Fibroblast of pulmonary artery (primary cell): ENCODE measurements around the gene FDX2.
"Not testable (repeated sequence)": the region's sequence is repeated elsewhere in the genome, so short reads cannot be mapped to it uniquely, and the experiment has no call there.

Experiments used
- DNase-seq: peaks from one replicate; pipeline ENCODE4 v3.0.0-alpha.2; 2010; ENCODE audit warnings: low read depth
- H3K4me3 ChIP-seq: replicated peaks from 2 replicates; pipeline ENCODE4 v1.5.1; 2011; ENCODE audit warnings: low read depth, mild to moderate bottlenecking, control low read depth, low read length, moderate library complexity
- CTCF ChIP-seq: IDR thresholded peaks from 2 replicates; pipeline ENCODE4 v1.5.1; 2011; ENCODE audit warnings: mild to moderate bottlenecking, control low read depth, low read length, inconsistent platforms; ENCODE audit errors: missing control alignments

The FDX2 gene

GRCh38 chr19:10339380-10339960, 23.7 kb upstream of the FDX2 start, which contains the start of gene ICAM3:
Gene ICAM3 (minus strand): TSS chr19:10339624. CDS start chr19:10339614, 10 bp downstream.
- DNase-seq, result no peak
- TF ChIP-seq CTCF, result no peak
- H3K4me3 ChIP-seq, result no peak within 1 kb of the TSS

GRCh38 chr19:10338940-10339339, 23.1 kb upstream of the FDX2 start:
- DNase-seq, result no peak
- TF ChIP-seq CTCF, result no peak
- no peak overlapping the region for H3K4me3 ChIP-seq

- DNase-seq, H3K4me3 ChIP-seq: not testable (repeated sequence)
These were observed 20.9 kb upstream of the FDX2 start for GRCh38 chr19:10336725-10337124.

DNA sequence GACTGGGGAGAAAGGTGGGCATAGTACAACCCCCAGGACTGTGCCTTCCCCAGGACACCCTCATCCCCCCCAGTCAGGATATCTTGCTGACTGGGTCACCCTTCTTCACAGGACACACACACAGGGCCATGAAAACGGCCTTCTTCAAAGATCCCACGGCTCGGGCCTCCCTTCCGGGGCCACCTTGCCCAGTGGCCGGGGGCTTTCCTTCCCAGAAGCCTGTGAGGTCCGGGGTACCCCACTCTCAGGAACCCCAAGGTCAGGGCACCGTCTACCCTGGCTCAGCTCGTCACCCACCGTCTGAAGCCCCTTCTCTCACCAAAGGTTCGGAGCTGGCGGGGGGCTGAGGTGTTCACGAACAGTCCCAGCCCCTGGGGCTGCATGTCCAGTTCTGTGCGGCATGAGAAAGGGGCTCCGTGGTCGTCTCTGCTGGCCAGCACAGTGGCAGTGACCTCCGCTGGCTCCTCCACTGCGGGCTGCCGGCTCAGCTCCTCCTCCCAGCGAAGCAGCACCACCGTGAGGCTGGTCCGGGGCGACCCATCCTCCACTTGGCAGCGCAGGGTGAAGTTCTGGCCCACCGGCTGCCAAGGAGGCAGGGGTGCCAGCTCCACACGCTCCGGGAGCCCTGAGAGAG, 19.7 kb upstream of the FDX2 start:
- H3K4me3 ChIP-seq, result no peak overlapping the region
- no peak for DNase-seq
- no peak for TF ChIP-seq CTCF

DNA sequence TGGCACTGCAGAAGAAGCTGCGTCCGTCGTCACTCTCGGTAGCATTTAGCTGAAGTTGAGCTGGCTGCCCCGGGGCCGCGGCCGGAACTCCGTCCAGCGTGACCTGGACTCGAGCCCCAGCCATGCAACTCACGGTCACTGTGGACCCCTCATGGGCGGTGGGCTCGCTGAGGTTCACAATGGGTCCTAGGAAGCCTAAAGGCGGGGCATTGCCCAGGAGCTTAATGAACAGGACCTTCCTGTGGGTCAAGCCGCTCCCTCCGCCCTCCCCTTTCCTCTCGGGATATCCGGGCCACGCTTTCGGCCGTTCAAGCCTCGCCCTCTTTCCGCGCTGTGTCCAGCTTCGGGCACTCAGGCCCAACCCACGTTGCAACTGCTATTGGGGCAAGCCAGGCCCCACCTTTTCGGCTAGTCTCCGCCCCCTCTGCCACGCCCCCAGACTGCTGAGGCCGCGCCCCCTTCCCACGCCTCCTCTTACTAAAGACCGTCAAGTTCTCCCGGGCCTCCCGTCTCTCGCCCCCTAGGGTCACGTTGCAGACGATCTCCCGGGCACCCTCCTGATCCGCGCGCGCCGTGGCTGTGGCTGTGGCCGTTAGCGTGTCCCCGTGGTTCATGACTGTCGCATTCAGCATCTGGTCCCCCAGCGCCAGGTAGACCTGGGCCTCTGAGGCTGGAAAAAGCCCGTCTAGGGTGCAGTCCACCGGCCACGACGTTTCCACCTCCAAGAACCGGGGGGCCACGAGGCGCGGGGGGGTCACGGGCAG, 19.0 kb upstream of the FDX2 start:
- peak; percentile 97 for DNase-seq
- H3K4me3 ChIP-seq, result peak overlapping the region; percentile 90
- peak; percentile 8 for TF ChIP-seq CTCF

DNA sequence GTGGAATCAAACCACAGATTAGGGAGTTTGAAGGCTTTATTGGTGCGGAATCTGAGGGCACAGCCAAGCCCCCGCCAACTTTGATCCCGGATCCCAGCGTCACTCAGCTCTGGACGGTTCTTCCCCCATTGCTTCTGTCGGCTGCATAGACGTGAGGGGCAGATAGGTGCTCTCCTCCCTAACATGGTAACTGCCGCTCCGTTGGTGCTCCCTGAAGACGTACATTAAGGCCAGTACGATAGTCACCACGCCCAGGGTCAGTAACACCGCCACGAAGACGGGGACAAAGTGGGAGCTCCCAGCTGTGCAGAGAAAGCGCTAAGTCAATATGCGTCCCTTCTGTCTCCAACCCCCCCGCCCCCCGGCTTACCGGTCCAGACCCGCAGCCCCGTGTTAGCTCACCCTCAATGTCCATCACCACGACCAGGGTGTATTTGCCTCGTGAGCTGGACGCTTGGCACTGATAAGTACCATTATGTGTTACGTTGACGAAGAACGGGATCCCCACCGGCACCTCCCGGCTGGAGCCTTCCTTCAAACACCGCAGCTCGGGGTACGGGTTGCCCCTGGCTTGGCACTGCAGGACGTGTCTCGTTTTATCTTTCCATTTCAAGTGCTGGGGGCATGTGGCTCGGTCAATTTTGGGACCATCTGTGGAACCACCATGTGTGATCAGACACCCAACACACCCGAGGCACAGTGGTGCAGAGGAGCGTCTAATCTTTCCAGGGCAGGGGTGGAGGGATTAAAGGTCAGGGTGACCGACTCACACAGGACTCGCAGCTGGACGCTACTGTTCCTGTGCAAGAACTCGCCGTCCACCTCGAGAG, 18.2 kb upstream of the FDX2 start:
- no peak for TF ChIP-seq CTCF
- H3K4me3 ChIP-seq, result peak overlapping the region; percentile 90
- DNase-seq, result peak; percentile 4
